GM19468 (cell line): Measurements from ENCODE around the gene SH3BP5.

ENCODE experiments used
- ATAC-seq: cut with Tn5 transposase; IDR thresholded peaks from one replicate; pipeline ENCODE4 v1.9.1; 2021; ENCODE audit warnings: mild to moderate bottlenecking, moderate library complexity, moderate number of reproducible peaks; ENCODE audit not compliant: unreplicated experiment; ENCODE audit errors: extremely low read depth

The SH3BP5 gene

DNA sequence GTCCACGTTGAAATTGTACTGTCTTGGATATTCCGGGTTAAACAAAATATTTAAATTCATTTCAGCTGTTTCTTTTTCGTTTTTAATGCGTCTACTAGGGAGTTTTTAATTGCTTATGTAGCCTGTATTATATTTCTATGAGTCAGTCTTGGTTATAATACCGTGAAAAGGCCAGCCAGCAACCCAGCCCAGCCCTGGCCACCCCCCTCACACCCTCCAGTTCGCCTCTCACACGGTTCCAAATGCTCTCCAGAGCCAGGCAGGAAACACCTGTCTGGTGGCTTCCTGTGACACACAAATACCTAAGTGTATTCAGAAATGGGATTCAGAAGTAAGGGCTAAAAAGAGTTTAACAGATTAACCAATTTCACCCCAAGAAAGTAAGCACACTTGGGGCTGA is 4.4 kb downstream of the SH3BP5 start:
- ATAC-seq: no peak

DNA sequence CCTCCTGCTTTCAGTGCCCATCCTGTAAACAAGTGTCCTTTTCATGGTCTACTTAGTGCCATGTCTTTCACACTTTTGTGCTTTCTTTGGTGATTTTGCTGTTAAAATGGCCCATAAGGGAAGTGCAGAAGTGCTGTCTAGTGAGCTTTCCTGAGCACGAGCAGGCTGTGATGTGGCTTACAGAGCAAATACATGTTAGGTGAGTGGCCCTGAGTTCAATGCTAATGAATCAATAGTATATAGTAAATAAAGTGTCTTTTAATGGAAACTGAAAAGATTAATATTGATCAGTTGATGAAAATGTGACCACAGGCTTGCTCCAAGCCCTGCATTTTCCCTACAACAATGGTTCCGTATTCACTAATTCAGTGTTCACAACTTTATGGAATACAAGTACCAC is 5.7 kb downstream of the SH3BP5 start:
- ATAC-seq: no peak

DNA sequence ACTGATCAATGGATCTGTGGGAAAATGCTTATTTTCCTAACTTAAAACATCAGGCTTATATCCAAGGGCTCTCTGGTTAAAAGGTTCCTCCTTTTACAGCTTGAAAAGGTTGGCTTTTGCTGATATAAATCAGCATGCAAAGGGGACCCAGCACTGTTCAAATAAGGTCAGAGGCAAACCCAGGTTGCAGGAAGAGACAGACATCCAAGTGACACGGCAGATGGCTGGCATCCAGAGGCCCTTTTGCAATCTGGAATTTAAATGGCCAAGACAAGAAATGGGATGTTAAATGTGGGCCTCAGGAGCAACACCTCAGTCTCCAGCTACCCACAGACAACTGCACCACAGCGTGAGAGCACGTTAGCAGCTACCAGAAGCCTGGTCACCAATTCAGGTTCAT is 6.3 kb downstream of the SH3BP5 start:
- ATAC-seq: no peak

DNA sequence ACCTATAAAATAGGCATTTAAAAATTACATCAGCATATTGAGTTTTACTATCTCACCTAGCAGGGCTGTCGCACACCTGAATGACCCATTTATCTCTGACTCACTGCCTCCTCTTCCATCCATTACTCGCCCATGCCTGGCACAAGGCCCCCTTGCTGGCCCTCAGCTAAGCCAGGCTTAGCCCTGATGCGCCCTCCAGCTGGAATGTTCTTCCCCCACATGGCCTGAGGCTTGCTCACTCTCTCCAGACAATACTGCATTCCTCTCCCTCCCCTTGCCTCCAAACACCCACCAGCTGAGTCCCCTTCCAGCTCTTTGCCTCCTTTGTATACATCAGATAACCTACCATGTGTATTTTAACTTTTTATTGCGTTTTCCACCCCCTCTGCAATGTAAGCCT is 7.2 kb downstream of the SH3BP5 start:
- ATAC-seq: no peak

DNA sequence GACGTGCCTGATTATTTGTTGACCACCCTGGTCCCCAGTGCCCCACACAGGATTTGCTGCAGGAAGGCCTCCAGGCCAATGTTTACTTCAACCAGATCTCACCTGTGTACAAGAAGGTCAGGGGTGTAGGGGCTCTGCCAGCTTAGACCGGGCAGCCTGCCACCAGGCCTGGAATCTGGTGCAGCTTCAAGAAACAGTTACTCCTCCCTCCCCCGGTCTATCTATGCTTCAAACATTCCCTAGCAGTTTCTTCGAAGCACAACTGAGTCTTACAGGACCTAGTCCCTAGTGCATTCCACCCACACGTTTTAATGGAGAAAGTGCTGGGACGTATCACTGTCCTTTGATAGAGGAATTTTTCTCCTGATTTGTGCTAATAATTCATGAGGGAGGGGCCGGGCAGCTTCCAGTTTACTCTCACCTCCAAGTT is 8.0 kb downstream of the SH3BP5 start:
- no peak for ATAC-seq

DNA sequence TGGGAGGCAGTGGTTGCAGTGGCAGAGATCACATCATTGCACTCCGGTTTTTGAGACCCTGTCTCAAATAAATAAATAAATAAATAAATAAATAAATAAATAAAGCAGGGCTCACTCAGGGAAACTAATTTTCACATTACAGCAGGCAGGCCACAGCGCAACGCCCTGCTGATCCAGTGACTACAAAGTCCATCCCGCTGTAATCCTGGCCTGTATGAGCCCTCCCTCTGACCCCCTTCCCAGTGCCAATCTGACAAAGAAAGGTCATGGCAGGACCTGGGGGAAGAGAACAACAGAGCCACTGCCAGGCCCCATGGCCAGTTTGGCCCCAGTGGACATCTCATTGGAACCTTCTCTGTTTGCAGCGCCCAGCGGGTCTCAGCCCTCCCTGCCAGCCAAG is 9.3 kb downstream of the SH3BP5 start:
- ATAC-seq: no peak

DNA sequence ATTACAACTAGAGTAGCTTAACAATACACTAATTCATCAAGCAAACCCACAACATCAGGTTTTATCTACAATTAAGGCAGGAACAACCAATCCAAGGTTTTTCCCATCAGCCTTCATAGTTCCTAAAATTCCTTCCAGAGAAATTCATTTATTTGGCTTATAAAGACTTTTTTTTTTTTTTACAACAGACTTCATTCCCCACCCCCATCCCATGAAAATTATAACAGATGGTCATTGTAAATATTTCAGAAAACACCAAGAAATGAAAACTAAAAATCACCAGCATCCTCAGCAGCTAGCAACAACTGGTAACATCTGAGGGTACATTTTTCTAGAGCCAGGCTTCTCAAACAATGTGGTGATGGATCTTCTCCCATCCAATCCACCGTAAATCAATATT is 11.0 kb downstream of the SH3BP5 start:
- ATAC-seq: no peak

DNA sequence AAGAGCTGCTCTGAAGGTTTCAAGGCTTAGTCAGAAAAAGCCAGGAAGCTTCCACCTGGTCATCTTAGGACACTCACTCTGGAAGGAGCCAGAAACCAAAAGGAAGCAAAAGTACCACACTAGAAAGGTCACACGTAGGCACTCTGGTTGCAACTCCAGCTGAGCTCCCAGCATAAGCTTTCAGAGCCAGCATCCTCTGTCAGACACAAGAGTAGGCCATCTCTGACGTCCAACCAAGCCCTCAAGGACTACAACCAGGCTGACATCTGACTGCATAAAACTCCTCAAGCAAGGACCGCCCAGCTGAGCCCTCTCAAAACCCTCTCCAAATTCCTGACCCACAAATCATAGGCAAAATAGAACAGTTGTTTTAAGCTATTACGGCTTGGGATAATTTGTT is 12.8 kb downstream of the SH3BP5 start:
- ATAC-seq: no peak

DNA sequence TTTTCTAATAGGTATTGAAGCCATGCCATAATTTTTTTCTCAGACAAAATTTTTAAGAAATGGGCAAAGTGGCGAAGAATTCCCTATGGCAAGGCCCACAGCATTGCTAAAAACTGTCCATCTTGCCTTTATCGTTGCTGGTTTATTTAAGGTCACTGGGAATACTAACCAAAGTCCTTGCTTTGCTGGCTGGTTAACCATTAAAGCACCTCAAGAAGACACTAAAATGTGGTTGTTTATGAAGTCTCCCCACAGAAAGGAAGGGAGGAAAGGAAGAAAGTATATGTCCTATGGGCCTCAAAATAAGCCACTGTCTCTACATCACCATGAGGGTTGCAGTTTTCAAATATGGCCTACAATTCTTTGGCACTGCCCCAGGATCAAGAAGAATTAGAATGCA is 13.2 kb downstream of the SH3BP5 start:
- ATAC-seq: no peak

DNA sequence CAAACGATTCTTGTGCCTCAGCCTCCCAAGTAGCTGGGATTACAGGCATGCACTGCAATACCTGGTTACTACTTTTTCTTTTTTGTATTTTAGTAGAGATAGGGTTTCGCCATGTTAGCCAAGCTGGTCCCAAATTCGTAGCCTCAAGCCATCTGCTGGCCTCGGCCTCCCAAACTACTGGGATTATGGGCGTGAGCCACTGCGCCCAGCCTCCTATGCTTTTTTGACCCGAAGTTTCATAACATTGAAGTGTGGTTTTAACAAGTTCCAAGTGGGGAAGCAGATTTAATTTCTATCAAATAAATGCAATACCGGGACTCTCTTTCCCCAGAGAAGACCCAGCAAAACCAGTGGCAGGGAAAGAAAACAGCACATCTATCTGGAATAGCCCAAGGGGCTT is 13.7 kb downstream of the SH3BP5 start:
- ATAC-seq: no peak

DNA sequence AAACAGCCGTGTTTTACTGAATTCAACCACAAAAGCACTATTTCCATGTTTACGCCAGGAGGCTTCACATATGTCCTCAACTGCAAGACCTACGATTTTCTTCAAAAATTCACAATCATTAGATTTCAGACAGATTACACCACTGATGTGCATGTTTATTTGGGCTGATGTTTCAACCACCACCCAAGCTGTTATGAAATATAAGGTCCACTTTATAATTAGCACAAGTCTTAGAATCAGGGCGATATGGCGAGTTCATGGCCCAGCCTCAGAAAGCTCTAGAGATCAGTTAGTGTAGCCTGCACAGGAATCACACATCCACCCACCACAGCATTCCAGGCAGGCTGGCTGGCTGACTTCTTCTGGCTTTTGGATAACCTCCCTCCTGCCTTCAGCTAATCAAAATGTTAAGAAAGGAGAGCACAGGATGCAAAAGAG is 15.4 kb downstream of the SH3BP5 start:
- no peak for ATAC-seq

DNA sequence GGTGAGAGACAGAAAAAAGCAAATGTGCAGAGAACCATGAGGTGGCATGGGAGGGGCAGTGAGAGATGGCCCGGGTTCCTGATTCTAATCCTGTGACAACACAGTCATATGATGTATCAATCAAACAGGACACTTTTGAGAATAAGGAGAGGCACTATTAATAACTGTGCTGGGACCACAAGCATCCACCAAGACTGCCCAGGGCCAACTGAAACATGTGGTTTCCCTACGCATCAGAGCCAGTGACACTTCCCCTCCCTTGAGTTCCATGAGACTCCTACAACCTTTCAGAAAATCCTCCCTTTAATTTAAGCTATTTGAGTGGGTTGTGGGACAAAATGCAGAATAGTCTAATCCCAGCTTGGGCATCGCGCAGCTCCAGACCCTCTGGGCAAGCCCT is 17.4 kb downstream of the SH3BP5 start:
- no peak for ATAC-seq

DNA sequence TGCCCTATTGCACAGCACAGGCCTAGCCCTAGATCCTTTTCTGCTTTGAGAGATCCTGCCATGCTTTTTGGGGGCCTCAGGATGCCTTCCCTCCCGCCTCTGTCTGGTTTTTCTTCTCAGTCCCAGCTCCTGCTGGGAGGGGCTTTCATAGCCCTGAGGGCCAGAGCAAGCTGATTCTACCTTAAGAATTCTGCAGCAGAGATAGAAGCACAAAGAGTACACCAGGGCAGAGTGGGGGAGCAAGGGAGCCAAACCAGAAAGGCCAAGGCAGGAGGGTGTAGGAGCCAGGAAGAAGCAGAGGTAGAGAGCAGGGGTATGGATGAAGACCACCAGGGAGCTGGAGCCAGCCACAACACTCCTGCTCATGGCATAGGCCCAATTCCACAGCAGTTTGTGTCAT is 18.1 kb downstream of the SH3BP5 start:
- ATAC-seq: no peak

DNA sequence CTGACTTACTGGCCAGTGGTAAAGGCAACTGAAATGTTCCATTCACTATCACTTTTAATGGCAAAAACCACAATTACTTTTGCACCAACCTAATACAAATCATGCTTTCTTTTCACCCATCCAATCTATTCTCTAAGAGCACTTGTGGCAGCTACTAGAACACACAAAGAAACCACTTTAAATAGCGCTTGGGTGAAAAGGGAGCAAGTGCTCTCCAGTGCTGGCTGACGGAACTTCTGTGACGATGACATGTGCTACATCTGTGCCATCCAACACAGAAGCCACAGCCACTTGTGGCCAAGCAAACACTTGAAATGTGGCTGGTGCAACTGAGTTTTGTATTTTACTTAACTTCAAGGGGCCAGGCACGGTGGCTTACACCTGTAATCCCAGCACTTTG is 18.9 kb downstream of the SH3BP5 start:
- no peak for ATAC-seq

DNA sequence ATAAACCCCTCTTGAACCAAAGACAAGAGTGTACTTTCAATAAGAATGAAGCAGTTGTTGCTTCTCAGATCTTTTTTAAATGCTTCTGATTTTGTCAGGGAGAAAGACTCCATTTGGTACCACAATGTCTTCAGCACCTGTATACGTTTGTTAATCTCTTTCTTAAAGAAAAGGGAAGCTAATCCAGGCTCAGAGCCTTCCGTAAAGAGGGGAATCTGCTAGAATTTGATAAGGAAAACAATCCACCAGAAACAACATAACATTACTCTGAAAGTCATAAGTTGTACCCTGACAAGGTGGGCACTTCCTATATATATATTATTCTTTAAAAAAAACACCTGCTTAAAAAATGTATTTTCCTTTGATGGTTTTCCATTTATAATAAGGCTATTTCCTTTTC is 19.8 kb downstream of the SH3BP5 start:
- ATAC-seq: no peak

DNA sequence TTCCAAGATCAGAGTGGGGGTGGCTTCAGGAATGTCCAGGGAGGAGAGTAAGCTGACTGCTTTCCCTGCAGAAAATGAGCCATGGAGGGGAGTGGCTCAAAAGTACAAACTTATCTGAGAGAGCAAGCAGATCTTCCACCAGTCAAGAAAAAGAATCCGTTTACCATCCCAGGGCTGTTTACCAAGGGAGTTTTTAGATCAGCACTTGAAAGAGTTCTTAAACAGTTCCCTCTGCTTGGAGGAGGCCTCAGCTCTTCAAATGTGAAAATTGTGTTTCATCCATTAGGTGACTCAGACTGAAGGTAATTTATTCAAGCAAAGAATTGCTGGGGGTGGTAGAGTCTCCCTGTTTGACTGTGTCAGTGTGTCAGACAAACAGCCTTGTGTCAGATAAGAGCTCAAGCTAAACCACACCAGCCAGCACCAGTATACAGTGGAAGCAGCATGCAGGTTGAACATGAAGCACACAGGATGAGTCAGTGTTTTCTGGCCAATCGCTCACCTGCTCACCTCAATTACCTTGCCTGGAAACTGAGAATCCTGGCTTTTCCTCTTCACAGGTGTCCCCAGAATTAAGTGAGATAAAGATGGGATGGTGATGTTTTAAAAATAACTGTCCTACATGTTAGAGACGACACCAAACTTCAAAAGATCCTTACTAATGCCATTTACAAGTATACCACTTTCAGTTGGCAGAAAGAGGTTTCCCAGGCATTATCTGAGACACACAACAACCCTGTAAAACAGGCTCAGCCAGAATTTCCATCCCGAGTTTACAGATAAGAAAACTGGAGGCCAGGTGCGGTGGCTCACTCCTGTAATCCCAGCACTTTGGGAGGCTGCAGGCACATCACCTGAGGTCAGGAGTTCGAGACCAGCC is 21.7 kb downstream of the SH3BP5 start:
- ATAC-seq: peak; percentile 51

DNA sequence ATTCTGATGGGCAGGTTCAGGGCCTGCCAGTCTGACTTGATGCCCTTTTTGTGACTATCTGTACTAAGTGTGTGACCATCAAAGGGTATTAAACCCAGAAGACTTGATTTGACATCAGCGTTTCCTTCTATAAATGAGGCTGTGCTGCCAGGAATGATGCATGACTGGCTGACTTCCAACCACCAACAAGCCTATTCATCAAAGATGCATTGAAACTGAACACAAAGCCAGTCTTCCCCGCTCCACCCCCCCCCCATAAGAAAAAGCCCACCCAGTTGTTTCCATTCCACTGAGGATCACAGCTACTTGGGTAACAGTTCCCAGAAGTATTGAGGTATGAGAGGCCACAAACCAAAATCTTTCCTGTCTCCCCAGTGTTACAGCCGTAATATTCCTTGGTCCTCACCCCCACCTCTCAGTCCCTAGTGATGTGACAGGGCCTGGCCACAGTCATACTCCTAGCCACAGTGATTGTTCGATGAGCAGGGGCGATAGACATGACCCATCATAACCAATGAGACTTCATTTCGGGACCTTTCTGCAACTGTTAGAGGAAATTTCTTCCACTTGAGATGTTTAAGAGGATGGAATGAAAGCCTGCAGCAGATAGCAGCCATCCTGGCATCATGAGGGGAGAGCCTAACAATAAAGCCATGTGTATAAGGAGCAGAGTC is 22.6 kb downstream of the SH3BP5 start:
- ATAC-seq: no peak

DNA sequence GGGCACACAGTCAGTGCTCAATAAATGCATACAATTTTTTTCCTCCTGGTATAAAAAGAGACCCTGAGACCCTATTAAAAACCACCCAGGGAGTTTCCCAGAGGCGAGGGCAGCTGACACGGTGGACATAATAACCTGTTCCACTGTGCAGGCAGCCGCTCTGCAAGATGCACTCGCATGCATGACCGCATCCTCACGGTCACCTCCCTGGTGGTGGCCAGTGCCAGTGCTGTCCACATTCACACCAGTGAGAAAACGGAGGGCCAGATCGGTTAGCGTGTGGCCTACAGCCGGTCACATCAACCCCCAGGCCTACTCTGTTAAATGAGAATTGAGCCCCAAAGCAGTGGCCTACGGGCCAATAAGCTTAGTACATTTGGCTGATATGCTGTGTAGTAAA is 24.8 kb downstream of the SH3BP5 start:
- no peak for ATAC-seq

DNA sequence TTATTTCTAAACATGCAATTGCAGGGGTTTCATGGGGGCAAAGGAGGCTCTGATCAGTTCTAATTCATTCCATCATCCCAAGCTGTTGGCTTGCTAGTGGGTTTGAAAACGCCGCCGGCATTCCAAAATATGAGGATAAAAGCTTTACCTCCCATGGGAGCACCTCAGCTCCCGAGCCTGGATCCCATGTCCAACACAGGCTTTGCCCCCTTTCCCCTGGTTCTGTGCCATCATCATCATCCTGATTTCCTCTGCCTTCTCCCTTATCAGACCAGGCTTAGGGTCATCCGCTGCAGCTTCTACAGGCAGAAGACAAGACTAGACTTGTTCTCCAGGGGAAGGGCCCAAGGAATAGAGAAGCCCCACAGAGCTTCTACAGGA is 25.4 kb downstream of the SH3BP5 start:
- no peak for ATAC-seq

DNA sequence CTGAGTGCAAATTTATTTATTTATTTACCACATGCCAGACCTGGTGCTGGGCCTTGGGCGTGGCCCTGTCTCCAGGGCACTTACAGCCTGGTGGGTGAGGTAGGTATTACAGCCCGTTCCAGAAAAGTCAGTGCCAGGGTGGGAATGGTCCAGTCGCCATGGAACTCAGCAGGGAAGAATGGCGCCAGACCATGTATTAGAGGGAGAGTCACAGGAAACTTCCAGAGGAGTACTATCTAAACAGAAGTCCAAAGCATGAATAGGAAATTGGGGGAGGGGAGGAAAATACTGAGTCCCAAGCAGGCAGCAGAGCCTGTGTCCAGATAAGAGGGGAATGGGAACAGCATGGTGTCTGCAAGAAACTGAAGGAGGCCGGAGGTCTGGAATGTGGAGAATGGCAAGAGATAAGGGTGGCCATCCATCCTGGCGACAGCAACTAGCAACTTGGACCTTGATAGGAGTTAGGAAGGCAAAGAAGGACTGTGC is 27.0 kb downstream of the SH3BP5 start:
- ATAC-seq: no peak

DNA sequence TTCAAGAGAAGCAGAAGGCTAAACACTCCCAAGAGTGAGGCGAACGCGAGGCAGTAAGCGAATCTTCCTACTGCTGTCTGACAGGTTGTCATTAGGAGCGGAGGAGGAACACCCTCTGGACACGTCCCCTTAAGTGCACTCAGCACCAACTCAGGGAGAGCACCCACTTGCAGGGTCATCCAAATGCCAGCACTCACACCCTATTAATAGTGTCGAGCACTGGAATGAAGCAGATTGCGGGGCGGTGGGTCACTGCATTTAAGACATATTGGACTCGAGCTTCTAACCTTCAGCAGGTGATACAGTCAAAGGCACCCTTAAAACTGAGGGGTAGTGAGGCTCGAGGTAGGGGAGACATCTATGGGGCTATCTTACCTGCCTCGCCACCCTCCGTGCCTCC is 28.7 kb downstream of the SH3BP5 start:
- no peak for ATAC-seq

DNA sequence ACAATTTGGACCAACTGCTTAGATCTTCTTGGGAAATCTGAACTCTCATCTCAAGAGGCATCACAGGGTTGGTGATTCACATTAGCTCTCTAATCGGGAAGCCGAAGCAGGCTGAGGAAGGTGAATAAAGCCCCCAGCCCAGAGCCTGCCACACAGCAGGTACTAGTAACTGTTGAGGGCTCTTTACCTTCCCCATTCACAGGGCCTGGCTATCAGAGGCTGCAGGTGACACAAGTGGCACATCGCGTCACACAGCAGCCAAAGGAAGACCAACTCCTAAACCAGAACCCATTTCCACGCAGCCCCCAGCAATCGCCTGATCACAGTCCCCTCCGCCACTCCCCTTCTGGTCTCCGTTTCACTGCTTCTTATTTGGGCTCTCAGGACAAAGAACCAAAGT is 29.2 kb downstream of the SH3BP5 start:
- ATAC-seq: no peak
